Measurements from ENCODE around the gene PIWIL1. TPM values are rescaled to one million over a fixed set of nuclear protein-coding genes. Genes with fewer than 3 reads are reported as not detected.

PIWIL1 gene
- total RNA-seq, 1 experiment from 2014 or later: not detected

- no peak overlapping the region for H3K4me3 ChIP-seq (replicated peaks in 1 of 2; ENCODE audit: low read depth in 1 of 2, low read length in 2 of 2)
- ATAC-seq (no peak), DNase-seq (ENCODE audit: low read depth, low spot score) (no peak)
- no TSS peak for BruUV-seq (replicated peaks)
- no peaks in the 10 kb centered on the region for H3K9me2 ChIP-seq (ENCODE audit: insufficient read depth)
- intact Hi-C loops (cut with micrococcal nuclease): no loop called here
- ChIA-PET RAD21 (ENCODE audit: low non-redundant PET in 1 of 2, low total read pairs in 2 of 2, uncharacterized antibody in 2 of 2, unreplicated experiment in 2 of 2) (no interaction called here), POLR2A (no interaction called here), CTCF (no interaction called here)
- no peaks in the 10 kb centered on the region for H3K36me3 ChIP-seq (ENCODE audit: control insufficient read depth in 1 of 2, insufficient read depth in 2 of 2, low read length in 2 of 2)
- no peaks in the 10 kb centered on the region for H3K9me3 ChIP-seq (ENCODE audit: control insufficient read depth in 1 of 2, insufficient read depth in 1 of 2, low read depth in 1 of 2, low read length in 2 of 2)
- no peak overlapping the region for H3K27ac ChIP-seq (ENCODE audit: low read depth, low read length)
- H3K4me1 ChIP-seq (ENCODE audit: control insufficient read depth in 1 of 2, insufficient read depth in 2 of 2, low read length in 2 of 2): no peaks in the 10 kb centered on the region
- TF ChIP-seq POLR2A (IDR thresholded peaks at IDR 0.05; ENCODE audit: borderline replicate concordance, extremely low read depth, insufficient read depth, insufficient read length): no peak
- TF ChIP-seq CBX3 (IDR thresholded peaks at IDR 0.05; ENCODE audit: low read depth): no peak
- no peak for TF ChIP-seq SP1 (IDR thresholded peaks at IDR 0.05; ENCODE audit: low read depth)
- TF ChIP-seq ZNF274 (IDR thresholded peaks at IDR 0.05; ENCODE audit: low read depth, low read length): no peak
- no peak for TF ChIP-seq ZFX (IDR thresholded peaks at IDR 0.05)
- no peak for TF ChIP-seq TCF7L2 (IDR thresholded peaks at IDR 0.05; ENCODE audit: borderline replicate concordance, extremely low read depth, insufficient read depth, insufficient read length)
- TF ChIP-seq CEBPB (IDR thresholded peaks at IDR 0.05; ENCODE audit: low read depth): no peak
- no peak for TF ChIP-seq REST (IDR thresholded peaks at IDR 0.05; ENCODE audit: low read depth)
- TF ChIP-seq FOSL1 (IDR thresholded peaks at IDR 0.05; ENCODE audit: low read depth): no peak
- TF ChIP-seq EZH2 (IDR thresholded peaks at IDR 0.05): no peak
- TF ChIP-seq SRF (IDR thresholded peaks at IDR 0.05; ENCODE audit: low read depth): no peak
- no peak for TF ChIP-seq YY1 (IDR thresholded peaks at IDR 0.05; ENCODE audit: extremely low read depth, insufficient replicate concordance, low read depth, low read length)
- no peak for TF ChIP-seq ZBTB33 (IDR thresholded peaks at IDR 0.05; ENCODE audit: extremely low read depth, insufficient replicate concordance, low read length)
- no peak for TF ChIP-seq MAX (IDR thresholded peaks at IDR 0.05)
- no peak overlapping the region for H2AFZ ChIP-seq (ENCODE audit: low read depth, low read length, poor library complexity, severe bottlenecking)
- no peak overlapping the region for H3K4me2 ChIP-seq (ENCODE audit: low read length)
- H4K20me1 ChIP-seq (ENCODE audit: insufficient read depth): no peaks in the 10 kb centered on the region
- H3K27me3 ChIP-seq (ENCODE audit: insufficient read depth, low read length): peaks cover 3% of the 10 kb centered on the region; the same call in 1 of the 2 replicates
- H3K9ac ChIP-seq (ENCODE audit: low read length): no peak overlapping the region
- no peaks in the 10 kb centered on the region for H3K79me2 ChIP-seq (ENCODE audit: insufficient read depth, low read length)
Observed at GRCh38 chr12:130364578-130364977, 26.9 kb downstream of the PIWIL1 start.
